ENCODE results near the gene TRPM8.

DNA sequence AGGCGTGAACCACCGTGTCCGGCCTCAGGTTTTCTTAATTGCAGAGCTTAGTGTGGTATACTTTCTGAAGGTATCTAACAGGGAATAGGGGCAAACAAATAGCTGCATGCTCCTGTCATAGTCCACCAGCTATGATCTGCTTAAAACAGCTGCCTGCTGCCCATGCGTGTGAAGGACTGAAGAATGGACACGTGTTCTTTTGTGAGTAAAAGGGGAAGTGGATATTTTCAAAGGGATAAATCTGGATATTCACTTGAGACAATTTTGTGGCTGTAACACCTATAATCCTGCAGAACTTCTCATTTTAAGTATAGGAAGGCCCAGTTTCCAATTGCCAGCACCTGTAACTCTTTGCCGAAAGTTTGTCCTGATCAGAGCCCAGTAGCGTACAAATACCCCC, 44.7 kb downstream of the TRPM8 start:
- TF ChIP-seq, protein P1, sequence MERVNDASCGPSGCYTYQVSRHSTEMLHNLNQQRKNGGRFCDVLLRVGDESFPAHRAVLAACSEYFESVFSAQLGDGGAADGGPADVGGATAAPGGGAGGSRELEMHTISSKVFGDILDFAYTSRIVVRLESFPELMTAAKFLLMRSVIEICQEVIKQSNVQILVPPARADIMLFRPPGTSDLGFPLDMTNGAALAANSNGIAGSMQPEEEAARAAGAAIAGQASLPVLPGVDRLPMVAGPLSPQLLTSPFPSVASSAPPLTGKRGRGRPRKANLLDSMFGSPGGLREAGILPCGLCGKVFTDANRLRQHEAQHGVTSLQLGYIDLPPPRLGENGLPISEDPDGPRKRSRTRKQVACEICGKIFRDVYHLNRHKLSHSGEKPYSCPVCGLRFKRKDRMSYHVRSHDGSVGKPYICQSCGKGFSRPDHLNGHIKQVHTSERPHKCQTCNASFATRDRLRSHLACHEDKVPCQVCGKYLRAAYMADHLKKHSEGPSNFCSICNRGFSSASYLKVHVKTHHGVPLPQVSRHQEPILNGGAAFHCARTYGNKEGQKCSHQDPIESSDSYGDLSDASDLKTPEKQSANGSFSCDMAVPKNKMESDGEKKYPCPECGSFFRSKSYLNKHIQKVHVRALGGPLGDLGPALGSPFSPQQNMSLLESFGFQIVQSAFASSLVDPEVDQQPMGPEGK (CRISPR knock-in tag; IDR thresholded peaks at IDR 0.05; ENCODE audit: borderline replicate concordance) = no peak
- TF ChIP-seq, protein P2, sequence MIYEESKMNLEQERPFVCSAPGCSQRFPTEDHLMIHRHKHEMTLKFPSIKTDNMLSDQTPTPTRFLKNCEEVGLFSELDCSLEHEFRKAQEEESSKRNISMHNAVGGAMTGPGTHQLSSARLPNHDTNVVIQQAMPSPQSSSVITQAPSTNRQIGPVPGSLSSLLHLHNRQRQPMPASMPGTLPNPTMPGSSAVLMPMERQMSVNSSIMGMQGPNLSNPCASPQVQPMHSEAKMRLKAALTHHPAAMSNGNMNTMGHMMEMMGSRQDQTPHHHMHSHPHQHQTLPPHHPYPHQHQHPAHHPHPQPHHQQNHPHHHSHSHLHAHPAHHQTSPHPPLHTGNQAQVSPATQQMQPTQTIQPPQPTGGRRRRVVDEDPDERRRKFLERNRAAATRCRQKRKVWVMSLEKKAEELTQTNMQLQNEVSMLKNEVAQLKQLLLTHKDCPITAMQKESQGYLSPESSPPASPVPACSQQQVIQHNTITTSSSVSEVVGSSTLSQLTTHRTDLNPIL (CRISPR knock-in tag; IDR thresholded peaks at IDR 0.05; ENCODE audit: low read depth) = no peak
- TF ChIP-seq ZC3H10 (CRISPR knock-in tag; IDR thresholded peaks at IDR 0.05) (no peak), PPARA (CRISPR knock-in tag; IDR thresholded peaks at IDR 0.05; ENCODE audit: borderline replicate concordance) (no peak), OSR1 (CRISPR knock-in tag; IDR thresholded peaks at IDR 0.05) (no peak), ISL1 (CRISPR knock-in tag; IDR thresholded peaks at IDR 0.05) (no peak), RARB (CRISPR knock-in tag; IDR thresholded peaks at IDR 0.05) (no peak), ARNTL (CRISPR knock-in tag; IDR thresholded peaks at IDR 0.05; ENCODE audit: borderline replicate concordance, low read depth) (no peak), ZNF565 (CRISPR knock-in tag; conservative IDR thresholded peaks at IDR 0.05; ENCODE audit: low read depth) (no peak), ESRRG (CRISPR knock-in tag; IDR thresholded peaks at IDR 0.05) (no peak), ZFP3 (CRISPR knock-in tag; IDR thresholded peaks at IDR 0.05) (no peak), ZNF8 (CRISPR knock-in tag; IDR thresholded peaks at IDR 0.05) (no peak), BACH2 (CRISPR knock-in tag; IDR thresholded peaks at IDR 0.05; ENCODE audit: borderline replicate concordance) (no peak)
- TF ChIP-seq, protein P3, sequence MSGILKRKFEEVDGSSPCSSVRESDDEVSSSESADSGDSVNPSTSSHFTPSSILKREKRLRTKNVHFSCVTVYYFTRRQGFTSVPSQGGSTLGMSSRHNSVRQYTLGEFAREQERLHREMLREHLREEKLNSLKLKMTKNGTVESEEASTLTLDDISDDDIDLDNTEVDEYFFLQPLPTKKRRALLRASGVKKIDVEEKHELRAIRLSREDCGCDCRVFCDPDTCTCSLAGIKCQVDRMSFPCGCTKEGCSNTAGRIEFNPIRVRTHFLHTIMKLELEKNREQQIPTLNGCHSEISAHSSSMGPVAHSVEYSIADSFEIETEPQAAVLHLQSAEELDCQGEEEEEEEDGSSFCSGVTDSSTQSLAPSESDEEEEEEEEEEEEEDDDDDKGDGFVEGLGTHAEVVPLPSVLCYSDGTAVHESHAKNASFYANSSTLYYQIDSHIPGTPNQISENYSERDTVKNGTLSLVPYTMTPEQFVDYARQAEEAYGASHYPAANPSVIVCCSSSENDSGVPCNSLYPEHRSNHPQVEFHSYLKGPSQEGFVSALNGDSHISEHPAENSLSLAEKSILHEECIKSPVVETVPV (CRISPR knock-in tag; IDR thresholded peaks at IDR 0.05) = no peak
